Gastrocnemius medialis (tissue), 4 donors: ENCODE data around the gene DHX15.

ENCODE experiments used
- POLR2A ChIP-seq, 2 donors: fragments of 450-650 bp; IDR thresholded peaks; one replicate each; pipeline ENCODE4 v1.6.1; 2017; ENCODE audit warnings: antibody characterized with exemption in 2 of 2, mild to moderate bottlenecking in 2 of 2, moderate library complexity in 2 of 2
- TF ChIP-seq, protein P1 (sequence below), 5 experiments: fragments of 450-650 bp in 3 of 5; fragments of 200-600 bp in 2 of 5; sonication (generic) in 2 of 5; IDR thresholded peaks in 4 of 5; conservative IDR thresholded peaks in 1 of 5; 1 replicate in 4 of 5; 2 replicates in 1 of 5; pipeline ENCODE4 v1.5.1; 2016 to 2019; ENCODE audit warnings: antibody characterized with exemption in 5 of 5, mild to moderate bottlenecking in 3 of 5, moderate library complexity in 3 of 5

- TF ChIP-seq, protein P1, sequence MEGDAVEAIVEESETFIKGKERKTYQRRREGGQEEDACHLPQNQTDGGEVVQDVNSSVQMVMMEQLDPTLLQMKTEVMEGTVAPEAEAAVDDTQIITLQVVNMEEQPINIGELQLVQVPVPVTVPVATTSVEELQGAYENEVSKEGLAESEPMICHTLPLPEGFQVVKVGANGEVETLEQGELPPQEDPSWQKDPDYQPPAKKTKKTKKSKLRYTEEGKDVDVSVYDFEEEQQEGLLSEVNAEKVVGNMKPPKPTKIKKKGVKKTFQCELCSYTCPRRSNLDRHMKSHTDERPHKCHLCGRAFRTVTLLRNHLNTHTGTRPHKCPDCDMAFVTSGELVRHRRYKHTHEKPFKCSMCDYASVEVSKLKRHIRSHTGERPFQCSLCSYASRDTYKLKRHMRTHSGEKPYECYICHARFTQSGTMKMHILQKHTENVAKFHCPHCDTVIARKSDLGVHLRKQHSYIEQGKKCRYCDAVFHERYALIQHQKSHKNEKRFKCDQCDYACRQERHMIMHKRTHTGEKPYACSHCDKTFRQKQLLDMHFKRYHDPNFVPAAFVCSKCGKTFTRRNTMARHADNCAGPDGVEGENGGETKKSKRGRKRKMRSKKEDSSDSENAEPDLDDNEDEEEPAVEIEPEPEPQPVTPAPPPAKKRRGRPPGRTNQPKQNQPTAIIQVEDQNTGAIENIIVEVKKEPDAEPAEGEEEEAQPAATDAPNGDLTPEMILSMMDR (IDR thresholded peaks at IDR 0.05 in 4 of 5, conservative IDR thresholded peaks at IDR 0.05 in 1 of 5), result no peak
- no peak for TF ChIP-seq POLR2A (IDR thresholded peaks at IDR 0.05)
Measured at GRCh38 chr4:24570172-24570571, 14.2 kb downstream of the DHX15 start.
